Testis (tissue), 2 donors: ENCODE data around the gene RILPL2.
"Not testable (repeated sequence)": the region's sequence is repeated elsewhere in the genome, so short reads cannot be mapped to it uniquely, and the experiment has no call there.

Source experiments
- CTCF ChIP-seq, 3 experiments: fragments of 450-650 bp in 2 of 3; fragments of 200-600 bp in 1 of 3; sonication (generic) in 1 of 3; IDR thresholded peaks; one replicate each; pipeline ENCODE4 v1.5.1; 2016 to 2019; ENCODE audit warnings: antibody characterized with exemption in 3 of 3, mild to moderate bottlenecking in 2 of 3, moderate library complexity in 1 of 3
- POLR2A ChIP-seq: fragments of 450-650 bp; IDR thresholded peaks from one replicate; pipeline ENCODE4 v1.6.1; 2017; ENCODE audit warnings: antibody characterized with exemption, mild to moderate bottlenecking, moderate library complexity

GRCh38 chr12:123463174-123463573 lies 26.7 kb upstream of the RILPL2 start:
- not testable (repeated sequence) for TF ChIP-seq CTCF (IDR thresholded peaks at IDR 0.05); POLR2A
